ENCODE data around the gene NOTCH1.

Gene NOTCH1

GRCh38 chr9:136532799-136533774 is 12.8 kb downstream of the NOTCH1 start:
- DNase-seq (ENCODE audit: low read depth), result no peak
- TF ChIP-seq CTCF (conservative IDR thresholded peaks at IDR 0.05; ENCODE audit: low read length), result no peak
- no peak overlapping the region for H3K4me3 ChIP-seq (ENCODE audit: low read length)

GRCh38 chr9:136531904-136532798 is 13.7 kb downstream of the NOTCH1 start:
- no peak overlapping the region for H3K4me3 ChIP-seq (ENCODE audit: low read length)
- no peak for TF ChIP-seq CTCF (conservative IDR thresholded peaks at IDR 0.05; ENCODE audit: low read length)
- DNase-seq (ENCODE audit: low read depth), result no peak

- no peak for DNase-seq (ENCODE audit: low read depth)
Measured at GRCh38 chr9:136531186-136531903, 14.5 kb downstream of the NOTCH1 start.

GRCh38 chr9:136530461-136531089 is 15.3 kb downstream of the NOTCH1 start:
- H3K4me3 ChIP-seq (ENCODE audit: low read length), result no peak overlapping the region
- DNase-seq (ENCODE audit: low read depth), result no peak
- TF ChIP-seq CTCF (conservative IDR thresholded peaks at IDR 0.05; ENCODE audit: low read length), result no peak

More at GRCh38 chr9:136531186-136531903, 14.5 kb downstream of the NOTCH1 start:
- TF ChIP-seq CTCF (conservative IDR thresholded peaks at IDR 0.05; ENCODE audit: low read length), result no peak
- H3K4me3 ChIP-seq (ENCODE audit: low read length), result no peak overlapping the region

- DNase-seq (ENCODE audit: low read depth), result no peak
- TF ChIP-seq CTCF (conservative IDR thresholded peaks at IDR 0.05; ENCODE audit: low read length), result no peak
- no peak overlapping the region for H3K4me3 ChIP-seq (ENCODE audit: low read length)
Measured at GRCh38 chr9:136529516-136530460, 16.1 kb downstream of the NOTCH1 start.
